GM18868 (cell line): ENCODE results near the gene SRGAP2C.
"Not testable (repeated sequence)": the region's sequence is repeated elsewhere in the genome, so short reads cannot be mapped to it uniquely, and the experiment has no call there.

Source experiments
- ATAC-seq: cut with Tn5 transposase; IDR thresholded peaks from one replicate; pipeline ENCODE4 v1.9.1; 2021; ENCODE audit warnings: mild to moderate bottlenecking, moderate library complexity; ENCODE audit not compliant: unreplicated experiment

The SRGAP2C gene

DNA sequence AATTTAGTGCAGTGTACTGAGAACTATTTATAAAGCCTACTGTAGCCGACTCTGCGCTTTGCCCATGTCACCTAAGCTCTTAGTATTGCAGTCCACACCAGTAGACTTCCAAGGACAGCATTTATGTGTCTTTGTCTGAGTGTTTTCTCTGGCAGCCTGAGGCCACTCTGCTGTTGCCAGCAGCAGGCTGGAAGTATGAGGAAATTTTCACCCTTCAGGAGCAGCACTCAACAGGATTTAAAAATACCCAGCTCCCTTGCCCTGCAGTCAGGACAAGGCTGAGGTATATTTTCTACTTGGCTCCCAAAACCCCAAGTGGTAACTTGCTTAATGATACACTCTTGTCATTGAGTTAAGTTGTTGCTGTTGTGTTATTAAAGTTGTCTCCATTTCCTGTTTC lies 230.1 kb downstream of the SRGAP2C start:
- no peak for ATAC-seq

DNA sequence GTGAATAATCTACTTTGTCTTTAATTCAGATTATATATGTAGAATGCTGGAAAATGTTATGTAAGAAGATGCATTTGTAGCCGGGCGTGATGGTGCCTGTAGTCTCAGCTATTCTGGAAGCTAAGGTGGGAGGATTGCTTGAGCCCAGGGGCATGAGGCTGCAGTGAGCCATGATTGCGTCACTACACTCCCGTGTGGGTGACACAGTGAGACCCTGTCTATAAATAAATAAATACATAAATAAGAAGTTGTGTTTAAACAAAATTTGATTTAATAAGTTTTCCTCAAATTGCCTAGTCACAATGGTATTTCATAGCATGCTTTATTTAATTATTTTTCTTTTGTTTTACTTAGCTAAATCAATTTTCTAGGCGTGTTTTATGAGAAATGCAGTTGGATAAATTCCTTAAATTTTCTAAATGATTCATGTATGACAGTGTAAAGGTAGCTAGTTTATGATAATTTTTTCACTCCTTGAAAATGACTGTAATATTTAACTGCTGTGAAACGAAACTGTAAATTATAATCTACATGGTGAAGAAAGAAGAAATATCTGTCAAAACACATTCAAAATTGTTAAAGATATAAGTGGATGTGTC lies 232.6 kb downstream of the SRGAP2C start:
- ATAC-seq, result no peak

DNA sequence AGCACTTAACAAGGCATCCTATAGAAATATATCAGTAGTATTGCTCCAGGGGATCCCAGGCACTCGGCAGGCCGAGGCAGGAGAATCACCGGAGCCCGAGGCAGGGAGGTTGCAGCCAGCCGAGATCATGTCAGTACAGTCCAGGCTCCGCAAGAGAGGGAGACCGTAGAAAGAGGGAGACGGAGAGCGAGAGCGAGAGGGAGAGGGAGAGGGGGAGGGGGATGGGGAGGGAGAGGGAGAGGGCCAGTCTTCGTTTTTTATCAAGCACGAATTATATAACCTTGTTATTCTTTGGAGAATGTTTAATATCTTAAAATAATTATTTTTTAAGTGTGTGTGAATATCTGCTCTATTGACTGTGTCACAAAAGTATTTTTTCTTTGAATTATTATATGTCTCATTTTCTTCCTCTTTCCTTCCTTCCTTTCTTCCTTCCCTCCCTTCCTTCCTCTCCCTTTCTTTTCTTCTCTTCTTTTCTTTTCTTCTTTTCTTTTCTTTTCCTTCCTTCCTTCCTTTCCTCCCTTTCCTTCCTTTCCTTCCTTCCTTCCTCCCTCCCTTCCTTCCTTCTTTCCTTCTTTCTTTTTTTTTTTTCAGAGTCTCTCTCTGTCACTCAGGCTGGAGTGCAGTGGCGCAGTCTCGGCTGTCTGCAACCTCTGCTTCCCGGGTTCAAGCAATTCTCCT lies 233.7 kb downstream of the SRGAP2C start:
- no peak for ATAC-seq

DNA sequence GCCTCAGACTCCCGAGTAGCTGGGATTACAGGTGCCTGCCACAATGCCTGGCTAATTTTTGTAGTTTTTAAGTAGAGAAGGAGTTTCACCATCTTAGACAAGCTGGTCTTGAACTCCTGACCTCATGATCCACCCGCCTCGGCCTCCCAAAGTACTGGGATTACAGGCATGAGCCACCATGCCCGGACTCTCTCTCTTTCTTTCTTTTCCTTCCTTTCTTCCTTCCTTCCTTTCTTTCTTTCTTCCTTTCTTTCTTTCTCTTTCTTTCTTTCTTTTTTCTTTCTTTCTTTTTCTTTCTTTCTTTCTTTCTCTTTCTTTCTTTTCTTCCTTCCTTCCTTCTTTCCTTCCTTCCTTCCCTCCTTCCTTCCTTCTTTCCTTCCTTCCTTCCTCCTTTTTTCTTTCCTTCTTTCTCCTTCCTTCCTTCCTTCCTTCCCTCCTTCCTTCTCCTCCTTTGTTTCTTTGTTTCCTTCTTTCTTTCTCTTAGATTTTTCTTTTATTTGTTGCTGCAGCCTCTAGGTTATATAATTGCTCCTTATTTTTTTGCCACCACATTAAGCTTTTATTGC lies 234.4 kb downstream of the SRGAP2C start:
- ATAC-seq, result not testable (repeated sequence)

DNA sequence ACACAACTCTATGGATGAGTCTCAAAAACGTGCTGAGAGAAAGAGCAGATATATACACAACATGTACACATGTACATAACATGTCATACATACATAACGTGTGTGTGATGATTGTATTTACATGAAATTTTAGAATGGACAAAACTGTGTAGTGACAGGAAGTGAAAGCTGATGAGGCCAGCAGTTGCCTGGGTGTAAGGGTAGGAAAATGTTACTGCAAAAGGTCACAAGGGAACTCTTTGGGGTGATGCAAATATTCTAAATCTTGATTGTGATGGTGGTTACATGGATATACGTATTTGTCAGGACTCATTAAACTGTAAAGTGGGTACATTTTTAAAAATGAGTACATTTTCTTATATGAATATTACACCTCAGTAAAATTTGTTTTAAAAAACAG lies 236.7 kb downstream of the SRGAP2C start:
- ATAC-seq, result not testable (repeated sequence)

DNA sequence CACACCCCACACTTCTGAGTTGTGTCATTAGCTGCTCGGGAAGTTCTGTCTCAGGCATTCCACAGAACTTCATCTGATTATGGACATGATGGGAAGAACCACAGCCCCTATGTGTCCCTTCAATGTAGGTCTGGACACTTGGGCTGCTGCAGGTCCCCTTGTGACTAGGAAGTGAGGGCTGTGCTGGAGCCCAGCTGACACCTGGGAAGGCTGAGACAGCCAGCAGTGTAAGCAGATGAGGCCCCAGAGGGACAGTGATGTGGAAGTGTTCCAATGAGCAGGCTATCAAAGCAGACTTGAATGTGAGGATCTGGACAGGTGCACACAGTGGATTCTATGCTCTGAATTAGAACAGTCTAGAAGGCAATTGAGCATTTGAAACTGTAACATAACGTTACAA lies 239.2 kb downstream of the SRGAP2C start:
- ATAC-seq, result not testable (repeated sequence)

DNA sequence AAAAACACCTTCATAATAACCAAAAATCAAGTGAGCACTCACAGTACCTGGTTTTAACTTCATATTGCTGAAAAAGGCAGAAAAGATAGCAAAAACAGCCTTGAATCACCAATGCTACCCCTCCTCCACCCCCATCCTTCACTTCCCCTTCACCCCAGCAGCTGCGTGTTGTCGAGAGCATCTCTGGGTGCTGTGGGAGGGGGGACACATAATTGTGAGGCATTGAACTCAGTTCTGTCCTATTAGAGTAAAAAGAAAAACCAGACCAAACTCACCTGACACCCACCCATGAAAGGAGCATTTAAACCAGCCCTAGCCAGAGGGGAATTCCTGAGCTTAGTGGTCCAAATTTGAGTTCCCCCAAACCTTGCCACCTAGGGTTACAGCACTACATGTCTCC lies 248.7 kb downstream of the SRGAP2C start:
- not testable (repeated sequence) for ATAC-seq

DNA sequence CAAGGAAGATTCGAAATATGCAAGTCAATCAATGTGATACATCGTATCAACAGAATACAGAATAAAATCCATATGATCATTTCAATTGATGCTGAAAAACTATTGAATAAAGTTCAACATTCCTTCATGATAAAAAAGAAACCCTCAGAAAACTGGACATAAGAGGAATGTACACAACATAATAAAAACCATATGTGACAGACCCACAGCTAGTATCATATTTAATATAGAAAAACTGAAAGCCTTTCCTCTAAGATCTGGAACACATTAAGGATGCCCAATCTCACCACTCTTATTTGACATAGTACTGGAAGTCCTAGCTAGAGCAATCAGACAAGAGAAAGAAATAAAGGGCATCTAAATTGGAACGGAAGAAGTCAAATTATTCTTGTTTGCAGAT lies 254.1 kb downstream of the SRGAP2C start:
- not testable (repeated sequence) for ATAC-seq

DNA sequence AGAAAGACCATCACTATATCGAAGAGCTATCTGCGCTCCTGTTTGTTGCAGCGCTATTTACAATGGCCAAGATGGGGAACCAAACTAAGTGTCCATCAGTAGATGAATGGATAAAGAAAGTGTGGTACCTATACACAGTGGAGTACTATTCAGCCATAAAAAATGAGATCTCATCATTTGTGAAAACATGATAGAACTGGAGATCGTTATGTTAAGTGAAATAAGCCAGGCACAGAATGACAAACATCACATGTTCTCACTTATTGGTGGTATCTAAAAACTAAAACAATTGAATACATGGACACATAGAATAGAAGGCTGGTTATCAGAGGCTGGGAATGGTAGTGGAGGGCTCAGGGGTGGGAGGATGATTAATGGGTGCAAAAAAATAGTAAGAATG lies 256.2 kb downstream of the SRGAP2C start:
- ATAC-seq, result no peak
